ENCODE measurements around the gene BORCS6. TPM values are rescaled to one million over a fixed set of nuclear protein-coding genes. Genes with fewer than 3 reads are reported as not detected.

Gene BORCS6
- total and polyA plus RNA-seq, 9 of the 15 experiments (the other 6 are each of a cell fraction or from before 2014, with no cell fraction given): 0.01 to 7.4 (median 2.3) TPM

DNA sequence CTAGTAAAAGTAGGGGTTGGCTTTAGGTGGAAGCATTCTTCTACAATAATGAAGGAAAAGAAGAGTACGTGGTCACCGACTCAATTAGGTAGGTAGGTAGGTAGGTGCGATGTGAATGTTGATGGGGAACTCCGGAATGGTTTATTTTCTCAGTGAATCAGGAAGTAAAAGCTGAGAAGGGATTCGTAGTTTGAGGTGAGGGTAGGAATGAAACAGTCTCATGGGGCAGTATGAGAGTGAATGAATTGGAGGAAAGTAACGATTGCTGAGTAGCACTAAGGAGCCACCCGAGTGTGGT lies 51.7 kb downstream of the BORCS6 start (continued):
- TF ChIP-seq, protein P1, sequence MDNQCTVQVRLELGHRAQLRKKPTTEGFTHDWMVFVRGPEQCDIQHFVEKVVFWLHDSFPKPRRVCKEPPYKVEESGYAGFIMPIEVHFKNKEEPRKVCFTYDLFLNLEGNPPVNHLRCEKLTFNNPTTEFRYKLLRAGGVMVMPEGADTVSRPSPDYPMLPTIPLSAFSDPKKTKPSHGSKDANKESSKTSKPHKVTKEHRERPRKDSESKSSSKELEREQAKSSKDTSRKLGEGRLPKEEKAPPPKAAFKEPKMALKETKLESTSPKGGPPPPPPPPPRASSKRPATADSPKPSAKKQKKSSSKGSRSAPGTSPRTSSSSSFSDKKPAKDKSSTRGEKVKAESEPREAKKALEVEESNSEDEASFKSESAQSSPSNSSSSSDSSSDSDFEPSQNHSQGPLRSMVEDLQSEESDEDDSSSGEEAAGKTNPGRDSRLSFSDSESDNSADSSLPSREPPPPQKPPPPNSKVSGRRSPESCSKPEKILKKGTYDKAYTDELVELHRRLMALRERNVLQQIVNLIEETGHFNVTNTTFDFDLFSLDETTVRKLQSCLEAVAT (IDR thresholded peaks at IDR 0.05): peak; percentile 52; a peak in 1 of 4 replicates
- TF ChIP-seq NFIC (IDR thresholded peaks at IDR 0.05) (no peak), ZFP36 (IDR thresholded peaks at IDR 0.05; ENCODE audit: low read depth, low read length, partially characterized antibody) (no peak), ZNF274 (IDR thresholded peaks at IDR 0.05; ENCODE audit: borderline replicate concordance, low read depth, low read length) (no peak), ZNF165 (CRISPR knock-in tag; IDR thresholded peaks at IDR 0.05; ENCODE audit: borderline replicate concordance) (no peak), ZNF699 (CRISPR knock-in tag; IDR thresholded peaks at IDR 0.05; ENCODE audit: insufficient replicate concordance) (no peak), ZNF12 (CRISPR knock-in tag; IDR thresholded peaks at IDR 0.05) (no peak), BRD9 (IDR thresholded peaks at IDR 0.05; ENCODE audit: low read depth, partially characterized antibody) (no peak), SP2 (IDR thresholded peaks at IDR 0.05; ENCODE audit: extremely low read depth, low read depth, low read length, poor library complexity, severe bottlenecking) (no peak), DMBX1 (CRISPR knock-in tag; IDR thresholded peaks at IDR 0.05; ENCODE audit: borderline replicate concordance) (no peak), SNRNP70 (optimal IDR thresholded peaks at IDR 0.05; ENCODE audit: low read depth, low read length) (no peak)
- TF ChIP-seq, protein P2, sequence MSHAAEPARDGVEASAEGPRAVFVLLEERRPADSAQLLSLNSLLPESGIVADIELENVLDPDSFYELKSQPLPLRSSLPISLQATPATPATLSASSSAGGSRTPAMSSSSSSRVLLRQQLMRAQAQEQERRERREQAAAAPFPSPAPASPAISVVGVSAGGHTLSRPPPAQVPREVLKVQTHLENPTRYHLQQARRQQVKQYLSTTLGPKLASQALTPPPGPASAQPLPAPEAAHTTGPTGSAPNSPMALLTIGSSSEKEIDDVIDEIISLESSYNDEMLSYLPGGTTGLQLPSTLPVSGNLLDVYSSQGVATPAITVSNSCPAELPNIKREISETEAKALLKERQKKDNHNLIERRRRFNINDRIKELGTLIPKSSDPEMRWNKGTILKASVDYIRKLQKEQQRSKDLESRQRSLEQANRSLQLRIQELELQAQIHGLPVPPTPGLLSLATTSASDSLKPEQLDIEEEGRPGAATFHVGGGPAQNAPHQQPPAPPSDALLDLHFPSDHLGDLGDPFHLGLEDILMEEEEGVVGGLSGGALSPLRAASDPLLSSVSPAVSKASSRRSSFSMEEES (CRISPR knock-in tag; IDR thresholded peaks at IDR 0.05): no peak
- TF ChIP-seq, protein P3, sequence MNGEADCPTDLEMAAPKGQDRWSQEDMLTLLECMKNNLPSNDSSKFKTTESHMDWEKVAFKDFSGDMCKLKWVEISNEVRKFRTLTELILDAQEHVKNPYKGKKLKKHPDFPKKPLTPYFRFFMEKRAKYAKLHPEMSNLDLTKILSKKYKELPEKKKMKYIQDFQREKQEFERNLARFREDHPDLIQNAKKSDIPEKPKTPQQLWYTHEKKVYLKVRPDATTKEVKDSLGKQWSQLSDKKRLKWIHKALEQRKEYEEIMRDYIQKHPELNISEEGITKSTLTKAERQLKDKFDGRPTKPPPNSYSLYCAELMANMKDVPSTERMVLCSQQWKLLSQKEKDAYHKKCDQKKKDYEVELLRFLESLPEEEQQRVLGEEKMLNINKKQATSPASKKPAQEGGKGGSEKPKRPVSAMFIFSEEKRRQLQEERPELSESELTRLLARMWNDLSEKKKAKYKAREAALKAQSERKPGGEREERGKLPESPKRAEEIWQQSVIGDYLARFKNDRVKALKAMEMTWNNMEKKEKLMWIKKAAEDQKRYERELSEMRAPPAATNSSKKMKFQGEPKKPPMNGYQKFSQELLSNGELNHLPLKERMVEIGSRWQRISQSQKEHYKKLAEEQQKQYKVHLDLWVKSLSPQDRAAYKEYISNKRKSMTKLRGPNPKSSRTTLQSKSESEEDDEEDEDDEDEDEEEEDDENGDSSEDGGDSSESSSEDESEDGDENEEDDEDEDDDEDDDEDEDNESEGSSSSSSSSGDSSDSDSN (IDR thresholded peaks at IDR 0.05; ENCODE audit: borderline replicate concordance in 1 of 2, low read depth in 2 of 2, low read length in 2 of 2): no peak
- TF ChIP-seq, protein P4, sequence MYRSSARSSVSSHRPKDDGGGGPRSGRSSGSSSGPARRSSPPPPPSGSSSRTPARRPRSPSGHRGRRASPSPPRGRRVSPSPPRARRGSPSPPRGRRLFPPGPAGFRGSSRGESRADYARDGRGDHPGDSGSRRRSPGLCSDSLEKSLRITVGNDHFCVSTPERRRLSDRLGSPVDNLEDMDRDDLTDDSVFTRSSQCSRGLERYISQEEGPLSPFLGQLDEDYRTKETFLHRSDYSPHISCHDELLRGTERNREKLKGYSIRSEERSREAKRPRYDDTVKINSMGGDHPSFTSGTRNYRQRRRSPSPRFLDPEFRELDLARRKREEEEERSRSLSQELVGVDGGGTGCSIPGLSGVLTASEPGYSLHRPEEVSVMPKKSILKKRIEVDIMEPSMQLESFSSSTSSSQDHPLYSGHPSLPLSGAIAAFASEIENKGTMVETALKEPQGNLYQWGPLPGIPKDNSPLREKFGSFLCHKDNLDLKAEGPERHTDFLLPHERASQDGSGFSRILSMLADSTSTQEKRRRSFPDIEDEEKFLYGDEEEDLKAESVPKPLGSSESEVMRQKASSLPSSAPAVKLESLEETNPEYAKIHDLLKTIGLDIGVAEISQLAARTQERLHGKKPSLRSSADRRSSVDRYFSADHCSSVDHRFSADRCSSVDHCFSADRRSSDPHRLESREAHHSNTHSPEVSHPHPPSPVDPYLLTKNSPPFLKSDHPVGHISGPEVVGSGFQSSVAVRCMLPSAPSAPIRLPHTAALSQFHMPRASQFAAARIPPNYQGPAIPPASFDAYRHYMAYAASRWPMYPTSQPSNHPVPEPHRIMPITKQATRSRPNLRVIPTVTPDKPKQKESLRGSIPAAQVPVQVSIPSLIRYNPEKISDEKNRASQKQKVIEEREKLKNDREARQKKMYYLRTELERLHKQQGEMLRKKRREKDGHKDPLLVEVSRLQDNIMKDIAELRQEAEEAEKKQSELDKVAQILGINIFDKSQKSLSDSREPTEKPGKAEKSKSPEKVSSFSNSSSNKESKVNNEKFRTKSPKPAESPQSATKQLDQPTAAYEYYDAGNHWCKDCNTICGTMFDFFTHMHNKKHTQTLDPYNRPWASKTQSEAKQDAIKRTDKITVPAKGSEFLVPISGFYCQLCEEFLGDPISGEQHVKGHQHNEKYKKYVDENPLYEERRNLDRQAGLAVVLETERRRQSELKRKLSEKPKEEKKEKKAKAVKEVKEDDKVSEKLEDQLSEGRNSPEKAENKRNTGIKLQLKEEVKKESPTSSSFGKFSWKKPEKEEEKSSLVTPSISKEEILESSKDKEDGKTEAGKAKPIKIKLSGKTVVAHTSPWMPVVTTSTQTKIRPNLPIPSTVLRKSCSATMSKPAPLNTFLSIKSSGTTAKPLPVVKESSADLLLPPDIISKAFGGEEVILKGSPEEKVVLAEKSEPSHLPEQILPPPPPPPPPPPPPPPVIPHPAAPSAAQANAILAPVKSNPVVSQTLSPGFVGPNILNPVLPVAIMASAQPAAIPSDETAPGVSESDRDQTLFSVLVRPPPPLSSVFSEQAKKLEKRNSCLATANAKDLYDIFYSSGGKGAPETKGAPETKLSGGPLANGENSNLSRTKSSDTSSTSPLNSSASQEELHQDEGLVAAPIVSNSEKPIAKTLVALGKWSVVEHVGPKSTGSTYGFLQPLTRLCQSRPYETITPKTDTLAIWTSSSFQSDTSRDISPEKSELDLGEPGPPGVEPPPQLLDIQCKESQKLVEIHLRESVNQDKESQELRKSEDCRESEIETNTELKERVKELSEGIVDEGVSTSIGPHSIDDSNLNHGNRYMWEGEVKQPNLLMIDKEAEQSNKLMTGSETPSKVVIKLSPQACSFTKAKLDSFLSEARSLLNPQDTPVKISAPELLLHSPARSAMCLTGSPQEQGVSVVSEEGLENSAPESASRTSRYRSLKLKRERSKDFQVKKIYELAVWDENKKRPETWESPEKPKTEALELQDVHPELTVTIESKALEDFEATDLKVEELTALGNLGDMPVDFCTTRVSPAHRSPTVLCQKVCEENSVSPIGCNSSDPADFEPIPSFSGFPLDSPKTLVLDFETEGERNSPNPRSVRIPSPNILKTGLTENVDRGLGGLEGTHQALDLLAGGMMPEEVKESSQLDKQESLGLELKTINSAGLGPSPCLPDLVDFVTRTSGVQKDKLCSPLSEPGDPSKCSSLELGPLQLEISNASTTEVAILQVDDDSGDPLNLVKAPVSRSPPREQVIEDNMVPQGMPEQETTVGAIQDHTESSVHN (IDR thresholded peaks at IDR 0.05; ENCODE audit: borderline replicate concordance in 1 of 2, low read depth in 1 of 2): 0 out of 4 replicates have a peak, but pooled peaks of 1 of the 2 experiments have one; percentile 16
